SK-N-SH treated with all-trans-retinoic acid at 6 μM for 48 hours (cell line): ENCODE measurements around the gene MAB21L3.

Source experiments
- ATAC-seq: fragments of 200-7000 bp; cut with Tn5 transposase; 3 replicates; pipeline ENCODE4 v1.9.1; 2020; ENCODE audit warnings: mild to moderate bottlenecking, moderate library complexity
- ARNTL ChIP-seq: fragments of 450-650 bp; formaldehyde crosslinking; IDR thresholded peaks from 2 replicates; pipeline ENCODE4 v1.5.0; 2020; ENCODE audit warnings: low read depth, mild to moderate bottlenecking, moderate library complexity, borderline replicate concordance
- BACH2 ChIP-seq: fragments of 250-450 bp; sonication (Bioruptor Pico); IDR thresholded peaks from 2 replicates; pipeline ENCODE4 v1.9.0; 2021; ENCODE audit warnings: mild to moderate bottlenecking, borderline replicate concordance
- CSDC2 ChIP-seq: fragments of 250-450 bp; sonication (Bioruptor Pico); IDR thresholded peaks from 2 replicates; pipeline ENCODE4 v1.5.0; 2020; ENCODE audit warnings: mild to moderate bottlenecking, moderate library complexity
- ESRRG ChIP-seq: fragments of 250-450 bp; sonication (Bioruptor Pico); IDR thresholded peaks from 2 replicates; pipeline ENCODE4 v1.6.1; 2021; ENCODE audit warnings: mild to moderate bottlenecking
- GLIS3 ChIP-seq: fragments of 250-450 bp; sonication (Bioruptor Pico); IDR thresholded peaks from 2 replicates; pipeline ENCODE4 v1.5.0; 2020; ENCODE audit warnings: mild to moderate bottlenecking, moderate library complexity
- OSR1 ChIP-seq: fragments of 250-450 bp; sonication (Bioruptor Pico); IDR thresholded peaks from 2 replicates; pipeline ENCODE4 v1.8.0; 2022; ENCODE audit warnings: moderate library complexity, mild to moderate bottlenecking, inconsistent platforms
- PPARA ChIP-seq: fragments of 250-450 bp; sonication (Bioruptor Pico); IDR thresholded peaks from 2 replicates; pipeline ENCODE4 v1.5.0; 2020; ENCODE audit warnings: mild to moderate bottlenecking, borderline replicate concordance
- RARB ChIP-seq: fragments of 250-450 bp; sonication (Bioruptor Pico); IDR thresholded peaks from 2 replicates; pipeline ENCODE4 v1.8.0; 2021; ENCODE audit warnings: mild to moderate bottlenecking, moderate library complexity
- SNAI2 ChIP-seq: fragments of 250-450 bp; sonication (Bioruptor Pico); IDR thresholded peaks from 2 replicates; pipeline ENCODE4 v1.5.0; 2020; ENCODE audit warnings: mild to moderate bottlenecking, moderate library complexity
- ZC3H10 ChIP-seq: fragments of 250-450 bp; sonication (Bioruptor Pico); IDR thresholded peaks from 2 replicates; pipeline ENCODE4 v1.5.1; 2021; ENCODE audit warnings: mild to moderate bottlenecking, moderate library complexity
- ZFP30 ChIP-seq: fragments of 450-650 bp; formaldehyde crosslinking; IDR thresholded peaks from 2 replicates; pipeline ENCODE4 v1.5.0; 2022; ENCODE audit warnings: mild to moderate bottlenecking, moderate library complexity
- ZNF565 ChIP-seq: fragments of 450-650 bp; formaldehyde crosslinking; conservative IDR thresholded peaks from 2 replicates; pipeline ENCODE4 v1.5.0; 2020; ENCODE audit warnings: low read depth, mild to moderate bottlenecking, moderate library complexity
- ZNF8 ChIP-seq: fragments of 450-650 bp; formaldehyde crosslinking; IDR thresholded peaks from 2 replicates; pipeline ENCODE4 v1.5.0; 2020; ENCODE audit warnings: mild to moderate bottlenecking, moderate library complexity
- TF ChIP-seq, protein P1 (sequence below): fragments of 250-450 bp; sonication (Bioruptor Pico); IDR thresholded peaks from 2 replicates; pipeline ENCODE4 v1.5.0; 2020; ENCODE audit warnings: mild to moderate bottlenecking, moderate library complexity
- TF ChIP-seq, protein P2 (sequence below): fragments of 250-450 bp; sonication (Bioruptor Pico); IDR thresholded peaks from 2 replicates; pipeline ENCODE4 v1.5.1; 2020; ENCODE audit warnings: low read depth, mild to moderate bottlenecking, moderate library complexity
- TF ChIP-seq, protein P3 (sequence below): fragments of 250-450 bp; sonication (Bioruptor Pico); IDR thresholded peaks from 2 replicates; pipeline ENCODE4 v1.5.1; 2021; ENCODE audit warnings: mild to moderate bottlenecking, moderate library complexity
- TF ChIP-seq, protein P4 (sequence below): fragments of 250-450 bp; sonication (Bioruptor Pico); IDR thresholded peaks from 2 replicates; pipeline ENCODE4 v1.8.0; 2021; ENCODE audit warnings: low read depth, mild to moderate bottlenecking, moderate library complexity, borderline replicate concordance

MAB21L3 gene

DNA sequence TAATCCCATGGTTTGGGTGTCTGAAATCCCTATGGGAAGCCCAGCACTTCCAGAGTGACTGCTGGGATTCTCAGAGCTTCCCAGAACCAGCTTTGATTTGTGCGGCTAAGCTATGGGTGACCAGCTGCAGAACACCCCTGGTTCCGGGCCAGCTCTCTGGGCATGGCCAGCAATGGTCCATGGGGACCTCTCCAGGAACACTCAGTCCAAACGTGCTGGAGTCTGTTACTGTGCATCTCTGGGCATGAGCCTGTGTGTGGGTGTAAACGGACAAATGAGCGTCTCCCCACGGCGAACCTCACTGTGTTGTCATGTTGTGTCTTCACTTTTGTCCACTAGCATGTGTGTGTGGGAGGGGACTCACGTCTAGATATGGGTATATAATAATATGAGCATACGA lies 54.4 kb downstream of the MAB21L3 start:
- TF ChIP-seq, protein P1, sequence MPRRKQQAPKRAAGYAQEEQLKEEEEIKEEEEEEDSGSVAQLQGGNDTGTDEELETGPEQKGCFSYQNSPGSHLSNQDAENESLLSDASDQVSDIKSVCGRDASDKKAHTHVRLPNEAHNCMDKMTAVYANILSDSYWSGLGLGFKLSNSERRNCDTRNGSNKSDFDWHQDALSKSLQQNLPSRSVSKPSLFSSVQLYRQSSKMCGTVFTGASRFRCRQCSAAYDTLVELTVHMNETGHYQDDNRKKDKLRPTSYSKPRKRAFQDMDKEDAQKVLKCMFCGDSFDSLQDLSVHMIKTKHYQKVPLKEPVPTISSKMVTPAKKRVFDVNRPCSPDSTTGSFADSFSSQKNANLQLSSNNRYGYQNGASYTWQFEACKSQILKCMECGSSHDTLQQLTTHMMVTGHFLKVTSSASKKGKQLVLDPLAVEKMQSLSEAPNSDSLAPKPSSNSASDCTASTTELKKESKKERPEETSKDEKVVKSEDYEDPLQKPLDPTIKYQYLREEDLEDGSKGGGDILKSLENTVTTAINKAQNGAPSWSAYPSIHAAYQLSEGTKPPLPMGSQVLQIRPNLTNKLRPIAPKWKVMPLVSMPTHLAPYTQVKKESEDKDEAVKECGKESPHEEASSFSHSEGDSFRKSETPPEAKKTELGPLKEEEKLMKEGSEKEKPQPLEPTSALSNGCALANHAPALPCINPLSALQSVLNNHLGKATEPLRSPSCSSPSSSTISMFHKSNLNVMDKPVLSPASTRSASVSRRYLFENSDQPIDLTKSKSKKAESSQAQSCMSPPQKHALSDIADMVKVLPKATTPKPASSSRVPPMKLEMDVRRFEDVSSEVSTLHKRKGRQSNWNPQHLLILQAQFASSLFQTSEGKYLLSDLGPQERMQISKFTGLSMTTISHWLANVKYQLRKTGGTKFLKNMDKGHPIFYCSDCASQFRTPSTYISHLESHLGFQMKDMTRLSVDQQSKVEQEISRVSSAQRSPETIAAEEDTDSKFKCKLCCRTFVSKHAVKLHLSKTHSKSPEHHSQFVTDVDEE = no peak
- TF ChIP-seq GLIS3 (CRISPR knock-in tag) (no peak), ZNF565 (CRISPR knock-in tag) (no peak), SNAI2 (no peak), ZC3H10 (CRISPR knock-in tag) (no peak), OSR1 (CRISPR knock-in tag) (no peak), ARNTL (CRISPR knock-in tag) (no peak), ZNF8 (no peak), ESRRG (no peak), RARB (CRISPR knock-in tag) (no peak)
- TF ChIP-seq, protein P2, sequence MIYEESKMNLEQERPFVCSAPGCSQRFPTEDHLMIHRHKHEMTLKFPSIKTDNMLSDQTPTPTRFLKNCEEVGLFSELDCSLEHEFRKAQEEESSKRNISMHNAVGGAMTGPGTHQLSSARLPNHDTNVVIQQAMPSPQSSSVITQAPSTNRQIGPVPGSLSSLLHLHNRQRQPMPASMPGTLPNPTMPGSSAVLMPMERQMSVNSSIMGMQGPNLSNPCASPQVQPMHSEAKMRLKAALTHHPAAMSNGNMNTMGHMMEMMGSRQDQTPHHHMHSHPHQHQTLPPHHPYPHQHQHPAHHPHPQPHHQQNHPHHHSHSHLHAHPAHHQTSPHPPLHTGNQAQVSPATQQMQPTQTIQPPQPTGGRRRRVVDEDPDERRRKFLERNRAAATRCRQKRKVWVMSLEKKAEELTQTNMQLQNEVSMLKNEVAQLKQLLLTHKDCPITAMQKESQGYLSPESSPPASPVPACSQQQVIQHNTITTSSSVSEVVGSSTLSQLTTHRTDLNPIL (CRISPR knock-in tag) = no peak
- TF ChIP-seq, protein P3, sequence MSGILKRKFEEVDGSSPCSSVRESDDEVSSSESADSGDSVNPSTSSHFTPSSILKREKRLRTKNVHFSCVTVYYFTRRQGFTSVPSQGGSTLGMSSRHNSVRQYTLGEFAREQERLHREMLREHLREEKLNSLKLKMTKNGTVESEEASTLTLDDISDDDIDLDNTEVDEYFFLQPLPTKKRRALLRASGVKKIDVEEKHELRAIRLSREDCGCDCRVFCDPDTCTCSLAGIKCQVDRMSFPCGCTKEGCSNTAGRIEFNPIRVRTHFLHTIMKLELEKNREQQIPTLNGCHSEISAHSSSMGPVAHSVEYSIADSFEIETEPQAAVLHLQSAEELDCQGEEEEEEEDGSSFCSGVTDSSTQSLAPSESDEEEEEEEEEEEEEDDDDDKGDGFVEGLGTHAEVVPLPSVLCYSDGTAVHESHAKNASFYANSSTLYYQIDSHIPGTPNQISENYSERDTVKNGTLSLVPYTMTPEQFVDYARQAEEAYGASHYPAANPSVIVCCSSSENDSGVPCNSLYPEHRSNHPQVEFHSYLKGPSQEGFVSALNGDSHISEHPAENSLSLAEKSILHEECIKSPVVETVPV (CRISPR knock-in tag) = no peak
- no peak for ATAC-seq

DNA sequence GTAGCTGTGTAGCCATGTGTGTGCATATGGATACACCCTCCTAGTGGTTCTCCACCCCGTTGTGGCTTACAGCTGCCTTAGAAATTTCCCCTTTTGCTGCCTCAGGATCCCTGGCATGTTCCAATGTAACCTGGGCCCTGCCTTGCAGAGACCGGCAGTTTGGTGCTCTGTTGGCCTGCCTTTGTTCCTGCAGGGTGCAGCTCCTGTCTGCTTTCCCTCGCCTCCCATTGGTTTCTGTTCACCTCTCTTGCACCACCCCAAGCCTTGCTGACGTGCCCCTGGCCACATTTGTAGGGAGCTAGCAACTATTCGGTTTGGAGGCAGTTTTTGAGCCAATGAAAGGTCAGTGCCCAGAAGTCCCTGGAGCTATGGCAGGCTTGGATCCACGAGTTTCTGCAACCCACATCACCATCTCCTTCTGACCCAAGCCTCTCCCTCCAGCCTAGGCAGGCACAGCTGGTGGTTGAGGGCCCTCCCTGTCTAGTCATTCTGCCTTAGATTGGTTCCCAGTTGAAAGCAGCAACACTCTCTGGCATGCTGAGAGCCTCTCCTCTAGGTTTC lies 54.9 kb downstream of the MAB21L3 start:
- TF ChIP-seq SNAI2 (no peak), ZNF8 (no peak), GLIS3 (CRISPR knock-in tag) (no peak)
- TF ChIP-seq, protein P1 = no peak
- ATAC-seq = no peak

DNA sequence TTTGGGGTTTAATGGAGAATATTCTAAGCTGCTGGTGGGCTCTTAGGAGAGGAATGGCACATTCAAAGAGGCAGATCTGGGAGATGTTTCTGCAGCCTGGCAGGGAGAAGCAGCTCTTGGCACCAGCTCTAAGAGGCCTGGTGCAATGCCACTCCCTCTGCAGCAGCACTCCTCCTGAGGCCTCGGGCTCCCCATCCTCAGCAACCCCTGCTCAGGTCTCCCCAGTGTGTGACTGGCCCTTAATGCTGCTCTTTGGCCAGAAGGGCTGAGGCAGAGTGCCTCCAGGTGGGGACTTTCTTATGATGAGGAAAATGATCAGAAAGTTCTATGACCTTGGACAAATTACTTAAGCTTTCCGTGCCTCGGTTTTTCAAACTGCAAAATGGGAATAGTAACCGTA lies 55.5 kb downstream of the MAB21L3 start:
- TF ChIP-seq OSR1 (CRISPR knock-in tag) (no peak), PPARA (no peak), BACH2 (no peak), ZC3H10 (CRISPR knock-in tag) (no peak), CSDC2 (CRISPR knock-in tag) (no peak), ARNTL (CRISPR knock-in tag) (no peak), ZFP30 (no peak)
- TF ChIP-seq, protein P4, sequence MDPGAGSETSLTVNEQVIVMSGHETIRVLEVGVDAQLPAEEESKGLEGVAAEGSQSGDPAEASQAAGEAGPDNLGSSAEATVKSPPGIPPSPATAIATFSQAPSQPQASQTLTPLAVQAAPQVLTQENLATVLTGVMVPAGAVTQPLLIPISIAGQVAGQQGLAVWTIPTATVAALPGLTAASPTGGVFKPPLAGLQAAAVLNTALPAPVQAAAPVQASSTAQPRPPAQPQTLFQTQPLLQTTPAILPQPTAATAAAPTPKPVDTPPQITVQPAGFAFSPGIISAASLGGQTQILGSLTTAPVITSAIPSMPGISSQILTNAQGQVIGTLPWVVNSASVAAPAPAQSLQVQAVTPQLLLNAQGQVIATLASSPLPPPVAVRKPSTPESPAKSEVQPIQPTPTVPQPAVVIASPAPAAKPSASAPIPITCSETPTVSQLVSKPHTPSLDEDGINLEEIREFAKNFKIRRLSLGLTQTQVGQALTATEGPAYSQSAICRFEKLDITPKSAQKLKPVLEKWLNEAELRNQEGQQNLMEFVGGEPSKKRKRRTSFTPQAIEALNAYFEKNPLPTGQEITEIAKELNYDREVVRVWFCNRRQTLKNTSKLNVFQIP (CRISPR knock-in tag) = no peak
- TF ChIP-seq, protein P1 = no peak
- TF ChIP-seq, protein P3 (CRISPR knock-in tag) = no peak
- ATAC-seq = no peak
